GM18858 (cell line): ENCODE data around the gene BLCAP.
"Not testable (repeated sequence)": the region's sequence is repeated elsewhere in the genome, so short reads cannot be mapped to it uniquely, and the experiment has no call there.

Experiments used
- ATAC-seq: cut with Tn5 transposase; IDR thresholded peaks from one replicate; pipeline ENCODE4 v1.9.1; 2021; ENCODE audit not compliant: unreplicated experiment

Gene BLCAP

GRCh38 chr20:37490663-37491350 is 36.9 kb downstream of the BLCAP start:
- ATAC-seq, result no peak

GRCh38 chr20:37486209-37486608 is 41.5 kb downstream of the BLCAP start:
- not testable (repeated sequence) for ATAC-seq

- ATAC-seq, result no peak
Observed at GRCh38 chr20:37484331-37484730, 43.3 kb downstream of the BLCAP start.

- ATAC-seq, result no peak
Observed at GRCh38 chr20:37481610-37482009, 46.1 kb downstream of the BLCAP start.

GRCh38 chr20:37480919-37481318 is 46.8 kb downstream of the BLCAP start:
- ATAC-seq, result no peak

- ATAC-seq, result no peak
Observed at GRCh38 chr20:37479925-37480691, 47.6 kb downstream of the BLCAP start.

GRCh38 chr20:37479266-37479665 is 48.4 kb downstream of the BLCAP start:
- no peak for ATAC-seq

- no peak for ATAC-seq
Observed at GRCh38 chr20:37477041-37477440, 50.6 kb downstream of the BLCAP start.

- no peak for ATAC-seq
Observed at GRCh38 chr20:37475252-37475651, 52.4 kb downstream of the BLCAP start.

GRCh38 chr20:37474386-37474785 is 53.3 kb downstream of the BLCAP start:
- no peak for ATAC-seq

GRCh38 chr20:37473249-37474000 is 54.3 kb downstream of the BLCAP start:
- ATAC-seq, result no peak

GRCh38 chr20:37472435-37472834 is 55.2 kb downstream of the BLCAP start:
- not testable (repeated sequence) for ATAC-seq

- ATAC-seq, result no peak
Observed at GRCh38 chr20:37471741-37472235, 55.9 kb downstream of the BLCAP start.

- ATAC-seq, result not testable (repeated sequence)
Observed at GRCh38 chr20:37470190-37470589, 57.5 kb downstream of the BLCAP start.

- no peak for ATAC-seq
Observed at GRCh38 chr20:37469531-37469930, 58.1 kb downstream of the BLCAP start.

GRCh38 chr20:37468886-37469285 is 58.8 kb downstream of the BLCAP start:
- no peak for ATAC-seq
